ENCODE data around the gene NAGS.
"Not testable (repeated sequence)": the region's sequence is repeated elsewhere in the genome, so short reads cannot be mapped to it uniquely, and the experiment has no call there.

Gene NAGS

DNA sequence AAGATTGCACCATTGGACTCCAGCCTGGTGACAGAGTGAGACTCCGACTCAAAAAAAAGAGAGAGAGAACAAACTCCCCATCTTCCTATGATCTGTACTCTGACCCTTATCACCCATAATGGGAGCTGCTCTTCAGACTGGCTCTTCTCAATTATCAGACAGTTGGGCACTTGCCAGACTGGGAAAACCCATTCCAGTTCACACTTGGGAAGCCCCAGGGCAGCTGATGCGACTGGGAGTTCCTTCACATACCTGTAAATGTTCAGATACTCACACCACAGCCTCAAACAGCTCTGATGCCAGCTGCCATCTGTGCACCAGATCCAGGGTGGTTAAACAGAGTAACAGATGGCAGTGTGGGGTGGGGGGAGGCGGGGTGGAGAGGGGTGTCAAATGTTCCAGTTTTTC is 34.2 kb downstream of the NAGS start:
- no peak overlapping the region for H3K4me3 ChIP-seq (ENCODE audit: low read depth, low read length)

DNA sequence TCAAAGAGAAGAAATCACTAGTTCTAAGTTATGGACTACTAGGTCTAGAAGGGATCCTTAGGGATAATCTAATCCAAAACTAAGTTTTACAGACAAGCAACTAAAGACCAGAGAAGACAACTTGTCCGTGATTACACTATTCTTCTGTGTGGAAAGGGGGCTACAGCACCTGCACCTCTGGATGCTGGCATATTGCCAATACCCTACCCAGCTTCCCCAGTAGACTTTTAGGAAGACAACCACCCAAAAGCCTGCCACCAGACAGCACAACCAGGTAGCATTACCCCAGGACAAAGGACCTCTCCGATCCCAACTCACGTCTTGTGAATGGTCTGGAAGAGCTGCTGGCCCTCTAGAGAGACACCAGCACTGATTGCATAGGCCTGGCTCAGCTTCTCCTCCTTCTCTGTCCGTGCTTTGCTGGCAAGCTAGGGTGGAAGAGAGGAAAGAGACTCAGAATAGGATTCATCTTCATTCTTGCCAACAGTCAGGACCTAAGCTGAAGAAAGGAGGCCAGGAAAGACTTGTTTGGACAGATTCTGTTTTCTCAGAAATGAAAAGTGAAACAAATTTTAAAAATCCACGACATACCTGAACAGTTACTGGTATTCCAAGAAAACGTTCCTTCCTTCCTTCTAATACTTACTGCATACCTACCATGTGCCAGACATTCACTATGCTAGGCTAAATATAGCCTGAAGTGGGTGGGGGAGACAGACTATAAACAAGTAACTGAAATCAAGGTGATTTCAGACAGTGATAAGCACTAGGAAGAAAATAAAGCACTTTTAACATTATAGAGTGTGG is 35.6 kb downstream of the NAGS start:
- no peak overlapping the region for H3K4me3 ChIP-seq (ENCODE audit: low read depth, low read length)

DNA sequence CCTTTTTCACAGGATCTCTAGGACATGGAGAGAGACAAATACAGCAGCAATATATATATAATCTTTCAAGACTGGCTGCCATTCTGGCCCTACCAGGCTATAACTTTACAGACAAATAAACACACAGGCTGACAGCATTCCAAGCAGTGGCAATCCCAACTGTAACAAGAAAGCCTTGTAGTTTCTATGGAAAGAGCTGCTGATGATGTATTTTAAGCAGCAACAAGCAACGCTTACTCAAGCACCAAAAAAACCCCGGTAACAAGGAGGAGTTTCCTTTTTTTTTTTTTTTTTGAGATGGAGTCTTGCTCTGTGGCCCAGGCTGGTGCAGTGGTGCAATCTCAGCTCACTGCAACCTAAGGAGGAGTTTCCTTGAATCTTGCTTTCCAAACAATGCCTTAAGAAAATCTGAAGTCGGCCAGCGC is 38.9 kb downstream of the NAGS start:
- H3K4me3 ChIP-seq (ENCODE audit: low read depth, low read length): no peak overlapping the region

DNA sequence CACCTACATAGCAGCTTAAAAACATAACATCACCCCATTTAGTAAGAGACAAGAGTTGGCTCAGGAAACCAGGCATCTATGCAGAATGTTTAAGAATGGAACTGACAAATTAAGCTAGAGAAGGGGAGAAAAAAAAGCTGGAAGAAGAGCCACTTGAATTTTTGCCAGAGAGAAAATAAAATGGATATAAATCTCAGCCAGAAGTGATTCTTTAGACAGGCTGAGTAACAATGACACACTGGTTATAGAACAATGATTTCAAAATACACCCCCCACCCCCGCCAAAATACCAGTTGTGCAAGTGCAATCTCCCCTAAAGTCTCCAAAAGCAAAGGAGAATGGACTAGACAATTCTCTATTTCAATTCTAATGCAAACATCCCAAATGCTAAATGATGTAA is 39.6 kb downstream of the NAGS start:
- H3K4me3 ChIP-seq (ENCODE audit: low read depth, low read length): no peak overlapping the region

DNA sequence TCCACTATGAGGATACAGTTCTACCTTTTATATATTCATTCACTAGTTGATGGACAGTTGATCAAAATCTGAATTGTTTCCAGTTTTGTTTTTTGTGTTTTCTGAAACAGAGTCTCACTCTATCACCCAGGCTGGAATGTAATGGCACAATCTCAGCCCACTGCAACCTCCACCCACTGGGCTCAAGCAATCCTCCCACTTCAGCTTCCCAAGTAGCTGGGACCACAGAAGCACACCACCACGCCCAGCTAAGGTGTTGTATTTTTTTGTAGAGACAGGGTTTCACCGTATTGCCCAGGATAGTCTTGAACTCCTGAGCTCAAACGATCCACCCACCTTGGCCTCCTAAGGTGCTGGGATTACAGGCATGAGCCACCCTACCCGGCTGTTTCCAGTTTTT is 41.1 kb downstream of the NAGS start:
- H3K4me3 ChIP-seq (ENCODE audit: low read depth, low read length): no peak overlapping the region

DNA sequence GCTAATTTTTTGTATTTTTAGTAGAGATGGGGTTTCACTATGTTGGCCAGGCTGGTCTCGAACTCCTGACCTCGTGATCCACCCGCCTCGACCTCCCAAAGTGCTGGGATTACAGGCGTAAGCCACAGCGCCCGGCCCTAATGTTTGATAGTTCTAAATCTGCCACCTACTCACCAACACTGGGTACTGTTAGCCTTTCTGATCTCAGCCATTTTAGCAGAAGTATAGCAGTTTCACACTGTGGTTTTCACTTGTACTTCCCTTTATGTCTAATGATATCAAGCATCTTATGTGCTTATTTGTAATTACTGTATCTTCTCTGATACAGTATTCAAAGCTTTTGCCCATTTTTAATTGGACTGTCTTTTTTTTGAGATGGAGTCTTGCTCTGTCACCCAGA is 42.5 kb downstream of the NAGS start:
- H3K4me3 ChIP-seq (ENCODE audit: low read depth, low read length): not testable (repeated sequence)

DNA sequence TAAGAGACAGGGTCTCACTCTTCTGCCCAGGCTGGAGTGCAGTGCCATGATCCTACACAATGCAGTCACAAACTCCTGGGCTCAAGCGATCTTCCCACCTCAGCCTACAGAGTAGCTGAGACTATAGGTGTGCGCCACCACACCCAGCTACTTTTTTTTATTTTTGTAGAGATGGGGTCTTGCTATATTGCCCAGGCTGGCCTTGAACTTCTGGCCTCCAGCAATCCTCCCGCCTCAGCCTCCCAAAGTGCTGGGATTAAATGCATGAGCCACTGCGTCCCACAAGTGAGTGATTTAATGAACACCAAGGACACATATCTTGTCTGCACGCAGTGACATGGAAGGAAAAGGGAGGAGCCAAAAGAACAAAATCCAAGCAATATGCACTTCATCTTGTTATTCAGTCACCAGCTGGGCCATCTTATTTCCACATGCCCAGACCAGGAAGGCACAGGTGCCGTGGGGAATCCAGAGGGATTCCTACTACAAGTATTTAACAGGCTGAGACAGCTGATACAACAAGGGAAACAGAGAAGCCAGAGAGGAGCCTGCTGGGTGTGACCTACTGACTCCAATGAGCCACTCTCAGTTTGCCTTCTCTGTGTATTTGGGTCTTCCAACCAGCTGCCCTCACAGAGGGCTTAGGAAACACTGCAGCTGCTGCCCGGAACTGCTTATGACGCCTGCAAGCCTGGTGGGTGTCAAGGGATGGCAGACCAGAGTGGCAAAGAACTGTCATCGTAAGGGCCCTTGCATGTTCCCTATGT is 45.1 kb downstream of the NAGS start:
- H3K4me3 ChIP-seq (ENCODE audit: low read depth, low read length): no peak overlapping the region

DNA sequence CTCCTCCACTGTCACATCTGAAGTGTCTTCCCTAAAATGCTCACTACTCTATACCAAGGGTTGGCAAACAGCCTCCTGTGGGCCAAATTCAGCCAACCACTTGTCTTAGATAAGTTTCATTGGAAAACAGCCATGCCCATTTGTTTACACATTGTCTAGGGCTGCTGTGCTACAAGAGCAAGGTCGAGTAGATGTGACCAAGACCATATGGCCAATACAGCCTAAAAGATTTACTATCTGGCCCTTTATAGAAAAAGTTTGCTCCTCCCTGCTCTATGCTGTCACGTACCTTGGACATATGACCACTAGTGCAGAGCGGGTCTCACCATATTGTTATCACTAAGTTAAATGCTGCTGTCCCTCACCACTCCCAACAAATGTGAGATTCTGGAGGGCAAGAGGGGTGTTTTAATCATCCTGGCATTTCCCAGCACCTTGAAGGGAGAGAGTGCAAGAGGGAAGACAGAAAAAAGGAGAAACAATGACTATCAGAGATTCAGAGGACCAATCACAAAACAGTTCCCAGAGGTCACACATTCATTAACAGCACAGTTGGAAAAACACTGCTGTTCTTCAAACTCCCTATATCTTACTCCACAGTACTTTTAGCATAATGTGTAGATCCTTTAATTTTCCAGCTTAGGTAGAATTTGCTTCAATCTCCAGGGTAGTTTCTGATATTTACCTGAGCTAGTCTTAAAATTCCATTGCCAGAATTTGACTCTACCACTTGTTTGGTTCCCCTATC is 48.9 kb downstream of the NAGS start:
- H3K4me3 ChIP-seq (ENCODE audit: low read depth, low read length): no peak overlapping the region
